ENCODE measurements around the gene FAN1.

Gene FAN1

DNA sequence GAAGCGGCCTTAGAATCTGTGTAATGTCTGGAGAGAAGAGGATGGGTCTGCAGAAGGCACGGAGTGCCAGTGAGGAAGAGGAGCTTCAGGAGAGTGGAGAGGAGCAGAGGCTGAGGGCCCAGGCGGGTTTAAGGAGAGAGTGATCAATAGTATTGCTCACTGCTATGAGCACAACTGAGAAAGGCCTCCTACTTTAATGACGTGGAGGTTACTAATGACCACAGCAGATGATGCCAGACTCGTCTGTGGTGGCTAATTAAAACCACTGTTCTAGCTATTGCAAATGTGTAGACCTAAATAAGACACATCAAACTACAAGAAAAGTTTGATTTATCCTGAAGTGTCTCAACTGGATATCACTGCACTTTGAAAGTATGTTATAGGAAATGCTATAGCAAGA, 54.5 kb downstream of the FAN1 start:
- no peak for DNase-seq (ENCODE audit: low read depth)

- no peak for DNase-seq (ENCODE audit: low read depth)
Observed at GRCh38 chr15:30962079-30962478, 58.4 kb downstream of the FAN1 start.

DNA sequence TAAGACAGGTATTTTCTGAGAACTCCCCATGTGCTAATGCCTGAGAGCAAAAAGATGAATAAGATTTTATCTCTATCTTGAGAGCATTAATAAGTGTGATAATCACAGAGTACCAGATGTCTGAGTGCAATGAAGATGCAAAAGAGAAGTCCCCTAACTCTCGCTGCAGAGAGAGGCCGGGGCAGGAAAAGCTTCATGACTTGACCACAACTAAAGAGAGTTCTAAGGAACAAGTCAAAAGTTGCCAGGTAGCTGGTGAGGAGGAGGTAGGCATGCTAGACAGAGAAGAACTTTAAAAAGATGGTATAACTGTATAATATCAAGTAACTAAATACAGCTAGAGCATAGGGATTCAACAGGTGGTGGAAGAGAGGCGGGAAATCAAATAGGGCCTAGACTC, 58.9 kb downstream of the FAN1 start:
- no peak for DNase-seq (ENCODE audit: low read depth)

DNA sequence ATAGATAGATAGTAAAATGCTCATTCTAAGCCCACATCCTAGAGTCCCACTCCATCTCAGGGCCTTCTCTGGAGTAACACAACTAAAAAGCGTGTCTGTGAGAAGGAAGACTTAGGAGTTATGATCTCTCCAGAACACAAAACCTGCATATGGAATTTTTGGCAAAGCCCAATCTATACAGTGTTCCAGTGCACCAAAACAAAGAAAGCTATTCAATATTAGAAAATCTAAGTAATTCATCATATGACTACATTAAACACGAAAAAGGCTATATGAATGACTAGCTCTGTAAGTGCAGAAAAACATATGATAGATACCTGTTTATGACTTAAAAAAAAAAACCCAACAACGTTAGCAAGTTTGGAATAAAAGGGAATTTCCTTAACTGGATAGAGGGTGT, 60.0 kb downstream of the FAN1 start:
- DNase-seq (ENCODE audit: low read depth) = no peak

- no peak for DNase-seq (ENCODE audit: low read depth)
Observed at GRCh38 chr15:30969724-30970123, 66.0 kb downstream of the FAN1 start.

- no peak for DNase-seq (ENCODE audit: low read depth)
Observed at GRCh38 chr15:30973379-30973778, 69.7 kb downstream of the FAN1 start.

DNA sequence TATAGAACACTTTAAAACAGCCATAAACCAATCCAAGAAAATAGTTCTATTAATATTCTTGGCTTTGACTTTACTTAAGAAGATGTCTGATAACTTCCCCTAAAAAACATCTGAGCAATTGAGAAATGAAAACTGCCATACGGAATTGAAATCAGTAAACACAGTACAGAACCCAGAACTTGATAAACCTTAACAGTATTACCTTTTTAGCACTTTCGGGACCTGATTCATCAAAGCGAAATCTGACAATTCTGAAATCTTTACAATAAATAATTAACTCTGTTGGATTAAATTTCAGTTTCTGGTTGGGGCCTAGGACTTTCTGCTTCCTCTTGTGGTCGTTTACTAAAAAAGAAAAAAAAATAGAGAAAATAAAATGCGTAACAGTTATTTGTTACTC, 70.4 kb downstream of the FAN1 start:
- DNase-seq (ENCODE audit: low read depth) = no peak

- no peak for DNase-seq (ENCODE audit: low read depth)
Observed at GRCh38 chr15:30978328-30978727, 74.6 kb downstream of the FAN1 start.

DNA sequence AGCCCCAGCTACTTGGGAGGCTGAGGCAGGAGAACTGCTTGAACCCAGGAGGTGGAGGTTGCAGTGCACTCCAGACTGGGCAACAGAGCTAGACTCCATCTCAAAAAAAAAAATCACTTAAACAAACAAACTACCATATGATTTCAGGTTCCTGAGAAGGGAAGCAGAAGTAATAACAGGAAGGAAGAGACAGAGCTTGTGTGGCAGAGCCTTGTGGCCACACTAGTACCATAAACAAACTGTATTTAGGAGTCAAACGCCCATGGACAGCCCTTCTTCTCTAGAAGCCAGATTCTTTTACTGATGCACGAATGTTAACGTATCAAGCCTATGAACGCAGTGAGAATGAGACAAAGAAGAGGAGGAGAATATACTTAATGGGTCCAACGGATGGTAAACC, 75.7 kb downstream of the FAN1 start:
- DNase-seq (ENCODE audit: low read depth) = no peak

- no peak for DNase-seq (ENCODE audit: low read depth)
Observed at GRCh38 chr15:30984118-30984517, 80.4 kb downstream of the FAN1 start.

- DNase-seq (ENCODE audit: low read depth) = no peak
Observed at GRCh38 chr15:30984542-30984941, 80.8 kb downstream of the FAN1 start.

DNA sequence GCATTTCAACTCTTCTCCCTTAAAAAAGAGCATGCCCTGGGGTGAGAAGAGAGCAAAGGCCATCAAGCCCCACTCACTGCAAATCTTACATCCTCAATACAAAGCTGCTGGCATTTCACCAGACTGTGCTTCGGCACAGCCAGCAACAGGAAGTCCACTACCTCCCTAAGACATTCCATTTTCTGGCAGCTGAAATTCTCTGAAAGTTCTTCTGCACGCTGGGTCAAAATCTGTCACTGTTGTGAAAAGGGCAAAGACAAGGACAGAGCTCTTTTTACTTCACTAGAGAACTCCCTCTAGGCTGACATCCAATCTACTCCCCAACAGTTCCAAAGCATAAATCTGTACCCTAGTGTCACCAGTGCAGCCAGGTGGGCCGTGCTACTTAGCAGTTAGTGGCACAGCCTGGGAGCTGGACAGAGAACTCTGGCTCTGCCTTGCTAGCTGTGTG, 81.4 kb downstream of the FAN1 start:
- no peak for DNase-seq (ENCODE audit: low read depth)

DNA sequence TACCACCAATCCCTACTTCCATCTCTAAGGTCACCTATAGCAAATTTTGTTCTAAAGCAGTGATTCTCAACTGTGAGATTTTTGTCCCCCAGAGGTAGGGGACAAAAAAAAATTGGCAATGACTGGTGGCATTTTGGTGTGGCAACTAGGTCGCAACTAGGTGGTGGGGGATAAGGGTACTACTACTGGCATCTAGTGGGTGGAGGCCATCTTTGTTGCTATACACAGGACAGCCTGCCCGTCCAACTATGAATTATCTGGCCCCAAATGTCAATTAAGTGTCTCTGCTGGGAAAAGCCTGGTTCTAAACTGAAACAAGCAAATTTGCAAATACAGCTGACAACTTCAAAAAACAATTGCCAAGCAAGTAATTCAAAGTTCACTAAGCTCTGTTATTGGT, 86.3 kb downstream of the FAN1 start:
- DNase-seq (ENCODE audit: low read depth) = no peak

DNA sequence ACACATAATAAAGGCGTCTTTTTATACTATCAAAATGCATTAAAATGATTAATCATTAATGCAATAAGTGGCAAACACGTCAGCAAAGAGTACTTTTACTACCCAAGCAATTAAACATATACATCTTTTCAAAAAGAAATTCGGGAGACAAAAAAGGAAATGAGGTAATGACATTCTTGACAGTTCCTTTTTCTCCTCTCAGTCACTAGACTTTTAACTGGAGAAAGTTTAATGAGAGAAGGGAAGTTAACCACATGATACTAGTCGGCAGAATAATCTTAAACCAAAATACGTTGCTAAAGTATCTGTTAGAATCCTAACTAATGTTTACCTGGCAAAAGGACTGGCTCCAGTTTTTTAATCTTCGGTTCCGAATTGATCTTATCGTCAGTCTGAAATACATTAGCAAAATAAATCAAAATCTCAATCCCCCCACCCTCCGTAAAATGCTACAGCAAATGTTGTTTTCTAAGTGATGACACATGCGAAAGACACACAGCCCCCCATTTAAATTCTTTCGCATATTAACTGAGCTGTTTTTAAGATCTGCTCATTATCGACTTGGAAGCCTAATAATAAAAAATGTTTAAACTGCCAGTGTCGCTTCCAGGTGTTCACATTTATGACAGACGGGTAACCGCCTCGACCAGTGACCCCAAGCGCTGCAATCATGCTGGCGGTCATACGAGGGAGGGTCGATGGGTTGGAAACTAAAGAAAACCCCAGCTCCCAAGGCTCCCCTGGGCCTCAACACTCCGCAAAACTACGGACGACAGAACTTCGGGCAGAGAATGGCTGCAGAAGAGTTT, 86.9 kb downstream of the FAN1 start:
- DNase-seq (ENCODE audit: low read depth) = no peak

- DNase-seq (ENCODE audit: low read depth) = peak; percentile 64
Observed at GRCh38 chr15:30991255-30992235, 87.8 kb downstream of the FAN1 start, which contains the start of gene MTMR10. Gene MTMR10 (minus strand): TSS chr15:30991628. CDS start chr15:30991506, 122 bp downstream.

GRCh38 chr15:30992249-30992864, 88.6 kb downstream of the FAN1 start:
- DNase-seq (ENCODE audit: low read depth) = no peak
